HL-60 (cell line): ENCODE data around the gene CHMP4A.

Source experiments
- CTCF ChIP-seq: IDR thresholded peaks from one replicate; pipeline ENCODE4 v1.5.1; 2011; ENCODE audit warnings: low read length, control low read depth, inconsistent platforms; ENCODE audit not compliant: insufficient read depth
- POLR2AphosphoS5 ChIP-seq: IDR thresholded peaks from 2 replicates; pipeline ENCODE4 v1.6.1; 2012; ENCODE audit warnings: low read depth
- REST ChIP-seq: IDR thresholded peaks from 2 replicates; pipeline ENCODE4 v1.6.1; 2012; ENCODE audit warnings: low read depth; ENCODE audit not compliant: insufficient replicate concordance
- SPI1 ChIP-seq: IDR thresholded peaks from 2 replicates; pipeline ENCODE4 v1.6.1; 2012; ENCODE audit warnings: low read depth, mild to moderate bottlenecking, borderline replicate concordance

- TF ChIP-seq CTCF (no peak), REST (no peak), POLR2AphosphoS5 (no peak), SPI1 (no peak)
These were observed 14.3 kb downstream of the CHMP4A start for GRCh38 chr14:24198814-24199524.
